Measurements from ENCODE around the gene AQP11.

DNA sequence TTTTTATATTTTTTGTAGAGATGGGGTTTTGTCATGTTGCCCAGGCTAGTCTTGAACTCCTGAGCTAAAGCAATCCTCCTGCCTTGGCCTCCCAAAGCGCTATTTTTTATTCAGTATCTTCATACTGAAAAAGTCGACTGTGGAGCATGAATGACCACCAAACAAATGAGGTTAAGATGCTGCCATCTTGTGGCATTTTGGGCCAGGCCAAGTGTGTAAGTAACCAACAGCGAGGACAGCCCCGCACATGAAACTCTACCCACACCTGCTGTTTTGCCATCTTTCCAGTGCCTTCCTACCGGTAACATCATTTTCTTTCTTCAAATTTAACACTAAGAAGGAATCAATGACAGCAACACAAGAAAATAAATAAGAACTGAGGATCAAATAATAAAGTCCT, 32.2 kb upstream of the AQP11 start:
- no peak for TF ChIP-seq PATZ1 (CRISPR knock-in tag; IDR thresholded peaks at IDR 0.05; ENCODE audit: borderline replicate concordance)
- no peak for TF ChIP-seq OSR1 (CRISPR knock-in tag; IDR thresholded peaks at IDR 0.05)
- no peak for TF ChIP-seq PPARA (CRISPR knock-in tag; IDR thresholded peaks at IDR 0.05; ENCODE audit: borderline replicate concordance)
- TF ChIP-seq TSHZ2 (CRISPR knock-in tag; IDR thresholded peaks at IDR 0.05) = no peak
- TF ChIP-seq SNAI2 (CRISPR knock-in tag; IDR thresholded peaks at IDR 0.05) = no peak
- TF ChIP-seq RARB (CRISPR knock-in tag; IDR thresholded peaks at IDR 0.05) = no peak
- TF ChIP-seq ZNF70 (CRISPR knock-in tag; IDR thresholded peaks at IDR 0.05) = no peak
- no peak for TF ChIP-seq ZC3H10 (CRISPR knock-in tag; IDR thresholded peaks at IDR 0.05)
- no peak for TF ChIP-seq ZFP3 (CRISPR knock-in tag; IDR thresholded peaks at IDR 0.05)
